GM12878 (cell line): Measurements from ENCODE around the gene LRRC27. TPM values are rescaled to one million over a fixed set of nuclear protein-coding genes. Genes with fewer than 3 reads are reported as not detected.

Experiments used
- BMI1 ChIP-seq: fragments of 450-650 bp; IDR thresholded peaks from 2 replicates; pipeline ENCODE4 v1.6.1; 2016; ENCODE audit warnings: mild to moderate bottlenecking, moderate library complexity, borderline replicate concordance
- BRCA1 ChIP-seq: IDR thresholded peaks from 2 replicates; pipeline ENCODE4 v1.6.1; 2011; ENCODE audit warnings: low read depth, low read length, improper control_type of control experiment
- CUX1 ChIP-seq: IDR thresholded peaks from 2 replicates; pipeline ENCODE4 v1.6.1; 2012; ENCODE audit warnings: improper control_type of control experiment, low read depth, low read length; ENCODE audit not compliant: insufficient replicate concordance
- FOS ChIP-seq: IDR thresholded peaks from 3 replicates; pipeline ENCODE4 v1.6.1; 2011; ENCODE audit warnings: borderline replicate concordance; ENCODE audit not compliant: insufficient read length; ENCODE audit errors: extremely low read depth
- KDM1A ChIP-seq: fragments of 200-600 bp; sonication (generic); IDR thresholded peaks from 2 replicates; pipeline ENCODE4 v1.6.1; 2016; ENCODE audit warnings: borderline replicate concordance
- NFIC ChIP-seq: IDR thresholded peaks from 2 replicates; pipeline ENCODE4 v1.6.1; 2012; ENCODE audit warnings: low read depth, mild to moderate bottlenecking, inconsistent platforms, low read length, moderate library complexity
- NFXL1 ChIP-seq: fragments of 450-650 bp; IDR thresholded peaks from 2 replicates; pipeline ENCODE4 v1.6.1; 2017; ENCODE audit warnings: antibody characterized with exemption, mild to moderate bottlenecking, borderline replicate concordance
- PAX5 ChIP-seq: IDR thresholded peaks from 2 replicates; pipeline ENCODE4 v1.6.1; 2011; ENCODE audit warnings: low read depth, low read length, borderline replicate concordance
- PML ChIP-seq: IDR thresholded peaks from 2 replicates; pipeline ENCODE4 v1.6.1; 2012; ENCODE audit warnings: low read length, inconsistent platforms
- POLR2AphosphoS5 ChIP-seq: IDR thresholded peaks from 2 replicates; pipeline ENCODE4 v1.6.1; 2011; ENCODE audit warnings: mild to moderate bottlenecking, low read length, inconsistent platforms
- RB1 ChIP-seq: fragments of 450-650 bp; formaldehyde crosslinking; IDR thresholded peaks from 2 replicates; pipeline ENCODE4 v1.6.1; 2017; ENCODE audit warnings: mild to moderate bottlenecking, borderline replicate concordance
- SMC3 ChIP-seq: IDR thresholded peaks from 2 replicates; pipeline ENCODE4 v1.6.1; 2011; ENCODE audit warnings: low read length, improper control_type of control experiment, borderline replicate concordance
- TARDBP ChIP-seq: IDR thresholded peaks from 2 replicates; pipeline ENCODE4 v1.6.1; 2016; ENCODE audit warnings: borderline replicate concordance
- TCF12 ChIP-seq: IDR thresholded peaks from 2 replicates; pipeline ENCODE4 v1.6.1; 2011; ENCODE audit warnings: low read depth, mild to moderate bottlenecking, low read length
- USF2 ChIP-seq: IDR thresholded peaks from 2 replicates; pipeline ENCODE4 v1.6.1; 2011; ENCODE audit warnings: low read depth, low read length, improper control_type of control experiment, borderline replicate concordance
- polyA plus RNA-seq, 11 experiments: library from polyadenylated mRNA; depleted of rRNA in 4 of 11; unstranded in 6 of 11; stranded (reverse) in 5 of 11; fragments of >200 nt; fragmentation: Nextera tagmentation in 4 of 11; fragmentation: Illumina TruSeq in 1 of 11; extraction: Ambion mirVana in 4 of 11; extraction: Trizol in 1 of 11; gene quantifications; 1 replicate in 1 of 11; 2 replicates in 10 of 11; pipeline versions ENCODE4 v1.2.1 to v1.2.3, GENCODE V29; 2011 to 2016; ENCODE audit warnings: inconsistent platforms in 2 of 11, missing spikeins in 2 of 11, low read depth in 1 of 11
- total RNA-seq, 4 experiments: library from RNA; depleted of rRNA in 3 of 4; stranded (reverse); fragments of >200 nt in 3 of 4; fragmentation: Illumina TruSeq in 1 of 4; extraction: Trizol in 1 of 4; gene quantifications; 2 replicates each; pipeline versions ENCODE4 v1.2.1 to v1.2.3, GENCODE V29; 2013 to 2021
- TF ChIP-seq, protein P1 (sequence below): fragments of 450-650 bp; formaldehyde crosslinking; IDR thresholded peaks from 2 replicates; pipeline ENCODE4 v1.5.0; 2022; ENCODE audit warnings: mild to moderate bottlenecking, missing genetic modification characterization
- TF ChIP-seq, protein P2 (sequence below): fragments of 450-650 bp; IDR thresholded peaks from 2 replicates; pipeline ENCODE4 v1.6.1; 2017; ENCODE audit warnings: mild to moderate bottlenecking, moderate library complexity

The LRRC27 gene
- total and polyA plus RNA-seq, 10 of the 15 experiments (the other 5 are each of a cell fraction or from before 2014, with no cell fraction given), result 0.48 to 6.9 (median 4.7) TPM

- TF ChIP-seq, protein P1, sequence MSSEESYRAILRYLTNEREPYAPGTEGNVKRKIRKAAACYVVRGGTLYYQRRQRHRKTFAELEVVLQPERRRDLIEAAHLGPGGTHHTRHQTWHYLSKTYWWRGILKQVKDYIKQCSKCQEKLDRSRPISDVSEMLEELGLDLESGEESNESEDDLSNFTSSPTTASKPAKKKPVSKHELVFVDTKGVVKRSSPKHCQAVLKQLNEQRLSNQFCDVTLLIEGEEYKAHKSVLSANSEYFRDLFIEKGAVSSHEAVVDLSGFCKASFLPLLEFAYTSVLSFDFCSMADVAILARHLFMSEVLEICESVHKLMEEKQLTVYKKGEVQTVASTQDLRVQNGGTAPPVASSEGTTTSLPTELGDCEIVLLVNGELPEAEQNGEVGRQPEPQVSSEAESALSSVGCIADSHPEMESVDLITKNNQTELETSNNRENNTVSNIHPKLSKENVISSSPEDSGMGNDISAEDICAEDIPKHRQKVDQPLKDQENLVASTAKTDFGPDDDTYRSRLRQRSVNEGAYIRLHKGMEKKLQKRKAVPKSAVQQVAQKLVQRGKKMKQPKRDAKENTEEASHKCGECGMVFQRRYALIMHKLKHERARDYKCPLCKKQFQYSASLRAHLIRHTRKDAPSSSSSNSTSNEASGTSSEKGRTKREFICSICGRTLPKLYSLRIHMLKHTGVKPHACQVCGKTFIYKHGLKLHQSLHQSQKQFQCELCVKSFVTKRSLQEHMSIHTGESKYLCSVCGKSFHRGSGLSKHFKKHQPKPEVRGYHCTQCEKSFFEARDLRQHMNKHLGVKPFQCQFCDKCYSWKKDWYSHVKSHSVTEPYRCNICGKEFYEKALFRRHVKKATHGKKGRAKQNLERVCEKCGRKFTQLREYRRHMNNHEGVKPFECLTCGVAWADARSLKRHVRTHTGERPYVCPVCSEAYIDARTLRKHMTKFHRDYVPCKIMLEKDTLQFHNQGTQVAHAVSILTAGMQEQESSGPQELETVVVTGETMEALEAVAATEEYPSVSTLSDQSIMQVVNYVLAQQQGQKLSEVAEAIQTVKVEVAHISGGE (CRISPR knock-in tag), result no peak
- no peak for TF ChIP-seq FOS
- 0 out of 2 replicates have a peak, but pooled peaks have one; percentile 25 for TF ChIP-seq NFIC
- no peak for TF ChIP-seq TARDBP
- TF ChIP-seq PML, result no peak
- TF ChIP-seq POLR2AphosphoS5, result no peak
- TF ChIP-seq, protein P2, sequence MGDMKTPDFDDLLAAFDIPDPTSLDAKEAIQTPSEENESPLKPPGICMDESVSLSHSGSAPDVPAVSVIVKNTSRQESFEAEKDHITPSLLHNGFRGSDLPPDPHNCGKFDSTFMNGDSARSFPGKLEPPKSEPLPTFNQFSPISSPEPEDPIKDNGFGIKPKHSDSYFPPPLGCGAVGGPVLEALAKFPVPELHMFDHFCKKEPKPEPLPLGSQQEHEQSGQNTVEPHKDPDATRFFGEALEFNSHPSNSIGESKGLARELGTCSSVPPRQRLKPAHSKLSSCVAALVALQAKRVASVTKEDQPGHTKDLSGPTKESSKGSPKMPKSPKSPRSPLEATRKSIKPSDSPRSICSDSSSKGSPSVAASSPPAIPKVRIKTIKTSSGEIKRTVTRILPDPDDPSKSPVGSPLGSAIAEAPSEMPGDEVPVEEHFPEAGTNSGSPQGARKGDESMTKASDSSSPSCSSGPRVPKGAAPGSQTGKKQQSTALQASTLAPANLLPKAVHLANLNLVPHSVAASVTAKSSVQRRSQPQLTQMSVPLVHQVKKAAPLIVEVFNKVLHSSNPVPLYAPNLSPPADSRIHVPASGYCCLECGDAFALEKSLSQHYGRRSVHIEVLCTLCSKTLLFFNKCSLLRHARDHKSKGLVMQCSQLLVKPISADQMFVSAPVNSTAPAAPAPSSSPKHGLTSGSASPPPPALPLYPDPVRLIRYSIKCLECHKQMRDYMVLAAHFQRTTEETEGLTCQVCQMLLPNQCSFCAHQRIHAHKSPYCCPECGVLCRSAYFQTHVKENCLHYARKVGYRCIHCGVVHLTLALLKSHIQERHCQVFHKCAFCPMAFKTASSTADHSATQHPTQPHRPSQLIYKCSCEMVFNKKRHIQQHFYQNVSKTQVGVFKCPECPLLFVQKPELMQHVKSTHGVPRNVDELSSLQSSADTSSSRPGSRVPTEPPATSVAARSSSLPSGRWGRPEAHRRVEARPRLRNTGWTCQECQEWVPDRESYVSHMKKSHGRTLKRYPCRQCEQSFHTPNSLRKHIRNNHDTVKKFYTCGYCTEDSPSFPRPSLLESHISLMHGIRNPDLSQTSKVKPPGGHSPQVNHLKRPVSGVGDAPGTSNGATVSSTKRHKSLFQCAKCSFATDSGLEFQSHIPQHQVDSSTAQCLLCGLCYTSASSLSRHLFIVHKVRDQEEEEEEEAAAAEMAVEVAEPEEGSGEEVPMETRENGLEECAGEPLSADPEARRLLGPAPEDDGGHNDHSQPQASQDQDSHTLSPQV, result no peak
- no peak for TF ChIP-seq RB1
- no peak for TF ChIP-seq BRCA1
- no peak for TF ChIP-seq CUX1
- TF ChIP-seq BMI1, result no peak
- TF ChIP-seq TCF12, result peak; percentile 48; the same call in 1 of the 2 replicates
- TF ChIP-seq NFXL1, result no peak
- TF ChIP-seq SMC3, result no peak
- TF ChIP-seq USF2, result no peak
- no peak for TF ChIP-seq KDM1A
- peak; percentile 51; the same call in 1 of the 2 replicates for TF ChIP-seq PAX5
Measured at GRCh38 chr10:132326344-132326889, 5.6 kb upstream of the LRRC27 start (continued).
